Myocyte (in vitro differentiated cells): ENCODE data around the gene FAM171A1. TPM values are rescaled to one million over a fixed set of nuclear protein-coding genes. Genes with fewer than 3 reads are reported as not detected.
A peak's percentile ranks its signal among the peaks of the same experiment; 100 is the strongest.

Experiments used
- DNase-seq: peaks from one replicate; pipeline ENCODE4 v3.0.0-alpha.2; 2012; ENCODE audit warnings: low read depth
- total RNA-seq: library from RNA; depleted of rRNA; stranded (reverse); fragments of >200 nt; gene quantifications from 2 replicates; pipeline ENCODE4 v1.2.3, GENCODE V29; 2014

Gene FAM171A1
- total RNA-seq, 1 donor from 2014 or later = 15.0 TPM

- DNase-seq = no peak
Measured at GRCh38 chr10:15374156-15374555, 3.1 kb upstream of the FAM171A1 start.

GRCh38 chr10:15373199-15373598, 2.1 kb upstream of the FAM171A1 start:
- DNase-seq = no peak

GRCh38 chr10:15370212-15370855, 755 bp downstream of the FAM171A1 start:
- DNase-seq = peak; percentile 36

- DNase-seq = no peak
Measured at GRCh38 chr10:15369256-15370211, 1.6 kb downstream of the FAM171A1 start.

GRCh38 chr10:15368101-15368855, 2.8 kb downstream of the FAM171A1 start:
- DNase-seq = no peak

- DNase-seq = no peak
Measured at GRCh38 chr10:15367296-15368085, 3.6 kb downstream of the FAM171A1 start.

- no peak for DNase-seq
Measured at GRCh38 chr10:15365692-15366091, 5.4 kb downstream of the FAM171A1 start.

GRCh38 chr10:15364001-15364400, 7.1 kb downstream of the FAM171A1 start:
- DNase-seq = no peak

- DNase-seq = no peak
Measured at GRCh38 chr10:15363031-15363430, 8.1 kb downstream of the FAM171A1 start.

GRCh38 chr10:15361131-15361530, 10.0 kb downstream of the FAM171A1 start:
- no peak for DNase-seq

- no peak for DNase-seq
Measured at GRCh38 chr10:15360566-15360965, 10.5 kb downstream of the FAM171A1 start.

GRCh38 chr10:15353471-15354017, 17.5 kb downstream of the FAM171A1 start:
- DNase-seq = no peak

GRCh38 chr10:15352836-15353235, 18.3 kb downstream of the FAM171A1 start:
- no peak for DNase-seq

GRCh38 chr10:15352201-15352600, 18.9 kb downstream of the FAM171A1 start:
- no peak for DNase-seq

- no peak for DNase-seq
Measured at GRCh38 chr10:15351099-15351820, 19.8 kb downstream of the FAM171A1 start.

GRCh38 chr10:15349112-15349511, 22.0 kb downstream of the FAM171A1 start:
- no peak for DNase-seq

GRCh38 chr10:15348579-15348978, 22.5 kb downstream of the FAM171A1 start:
- DNase-seq = peak; percentile 57

GRCh38 chr10:15347150-15347549, 23.9 kb downstream of the FAM171A1 start:
- no peak for DNase-seq

- no peak for DNase-seq
Measured at GRCh38 chr10:15346440-15347141, 24.5 kb downstream of the FAM171A1 start.
